ENCODE data around the gene CDKAL1. TPM values are rescaled to one million over a fixed set of nuclear protein-coding genes. Genes with fewer than 3 reads are reported as not detected.

The CDKAL1 gene
- total RNA-seq, 1 donor, result 26.8 TPM

GRCh38 chr6:20778912-20779311 is 244.7 kb downstream of the CDKAL1 start:
- TF ChIP-seq CTCF (IDR thresholded peaks at IDR 0.05; ENCODE audit: insufficient read depth, low read depth, low read length), result no peak
- no peak overlapping the region for H3K4me3 ChIP-seq (ENCODE audit: low read depth, low read length)
- DNase-seq (ENCODE audit: low read depth), result no peak

- DNase-seq (ENCODE audit: low read depth), result peak; percentile 30
- TF ChIP-seq CTCF (IDR thresholded peaks at IDR 0.05; ENCODE audit: insufficient read depth, low read depth, low read length), result peak; percentile 15
- H3K4me3 ChIP-seq (ENCODE audit: low read depth, low read length), result no peak overlapping the region
Measured at GRCh38 chr6:20789162-20789561, 254.9 kb downstream of the CDKAL1 start.

GRCh38 chr6:20790032-20790791 is 256.0 kb downstream of the CDKAL1 start:
- H3K4me3 ChIP-seq (ENCODE audit: low read depth, low read length), result no peak overlapping the region
- no peak for TF ChIP-seq CTCF (IDR thresholded peaks at IDR 0.05; ENCODE audit: insufficient read depth, low read depth, low read length)
- DNase-seq (ENCODE audit: low read depth), result no peak

GRCh38 chr6:20791074-20791473 is 256.8 kb downstream of the CDKAL1 start:
- TF ChIP-seq CTCF (IDR thresholded peaks at IDR 0.05; ENCODE audit: insufficient read depth, low read depth, low read length), result no peak
- H3K4me3 ChIP-seq (ENCODE audit: low read depth, low read length), result no peak overlapping the region
- no peak for DNase-seq (ENCODE audit: low read depth)

GRCh38 chr6:20791944-20792343 is 257.7 kb downstream of the CDKAL1 start:
- DNase-seq (ENCODE audit: low read depth), result peak; percentile 71
- no peak for TF ChIP-seq CTCF (IDR thresholded peaks at IDR 0.05; ENCODE audit: insufficient read depth, low read depth, low read length)
- H3K4me3 ChIP-seq (ENCODE audit: low read depth, low read length), result no peak overlapping the region

- DNase-seq (ENCODE audit: low read depth), result no peak
- no peak for TF ChIP-seq CTCF (IDR thresholded peaks at IDR 0.05; ENCODE audit: insufficient read depth, low read depth, low read length)
- no peak overlapping the region for H3K4me3 ChIP-seq (ENCODE audit: low read depth, low read length)
Measured at GRCh38 chr6:20793174-20793573, 258.9 kb downstream of the CDKAL1 start.

GRCh38 chr6:20797597-20797996 is 263.3 kb downstream of the CDKAL1 start:
- H3K4me3 ChIP-seq (ENCODE audit: low read depth, low read length), result no peak overlapping the region
- DNase-seq (ENCODE audit: low read depth), result no peak
- no peak for TF ChIP-seq CTCF (IDR thresholded peaks at IDR 0.05; ENCODE audit: insufficient read depth, low read depth, low read length)

All from fibroblast of villous mesenchyme (primary cell).